Astrocyte (in vitro differentiated cells and primary cell): ENCODE measurements around the gene EBF4.

Experiments
- CTCF ChIP-seq: IDR thresholded peaks from 2 replicates; pipeline ENCODE4 v1.5.1; 2011; ENCODE audit warnings: low read depth, mild to moderate bottlenecking, inconsistent platforms, low read length, moderate library complexity; ENCODE audit not compliant: insufficient read depth
- EZH2 ChIP-seq: IDR thresholded peaks from 2 replicates; pipeline ENCODE4 v1.6.1; 2012; ENCODE audit warnings: mild to moderate bottlenecking, low read length, inconsistent platforms; ENCODE audit not compliant: insufficient read depth

GRCh38 chr20:2643708-2644107 is 48.9 kb upstream of the EBF4 start:
- TF ChIP-seq CTCF, result no peak
- no peak for TF ChIP-seq EZH2
